Measurements from ENCODE around the gene AKAP14.
A peak's percentile ranks its signal among the peaks of the same experiment; 100 is the strongest.
"Not testable (repeated sequence)": the region's sequence is repeated elsewhere in the genome, so short reads cannot be mapped to it uniquely, and the experiment has no call there.

The AKAP14 gene

DNA sequence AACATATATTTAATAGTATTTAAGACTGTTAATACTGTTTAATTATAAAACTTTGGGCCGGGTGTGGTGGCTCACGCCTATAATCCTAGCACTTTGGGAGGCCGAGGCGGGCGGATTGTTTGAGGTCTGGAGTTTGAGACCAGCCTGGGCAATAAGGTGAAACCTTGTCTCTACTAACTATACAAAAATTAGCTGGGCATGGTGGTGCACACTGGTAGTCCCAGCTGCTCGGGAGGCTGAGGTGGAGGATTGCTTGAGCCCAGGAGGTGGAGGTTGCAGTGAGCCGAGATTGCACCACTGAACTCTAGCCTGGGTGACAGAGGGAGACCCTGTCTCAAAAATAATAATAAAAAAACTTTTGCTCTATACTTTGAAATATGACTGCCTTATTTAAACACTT is 26.7 kb downstream of the AKAP14 start:
- DNase-seq (ENCODE audit: low spot score), result not testable (repeated sequence)

DNA sequence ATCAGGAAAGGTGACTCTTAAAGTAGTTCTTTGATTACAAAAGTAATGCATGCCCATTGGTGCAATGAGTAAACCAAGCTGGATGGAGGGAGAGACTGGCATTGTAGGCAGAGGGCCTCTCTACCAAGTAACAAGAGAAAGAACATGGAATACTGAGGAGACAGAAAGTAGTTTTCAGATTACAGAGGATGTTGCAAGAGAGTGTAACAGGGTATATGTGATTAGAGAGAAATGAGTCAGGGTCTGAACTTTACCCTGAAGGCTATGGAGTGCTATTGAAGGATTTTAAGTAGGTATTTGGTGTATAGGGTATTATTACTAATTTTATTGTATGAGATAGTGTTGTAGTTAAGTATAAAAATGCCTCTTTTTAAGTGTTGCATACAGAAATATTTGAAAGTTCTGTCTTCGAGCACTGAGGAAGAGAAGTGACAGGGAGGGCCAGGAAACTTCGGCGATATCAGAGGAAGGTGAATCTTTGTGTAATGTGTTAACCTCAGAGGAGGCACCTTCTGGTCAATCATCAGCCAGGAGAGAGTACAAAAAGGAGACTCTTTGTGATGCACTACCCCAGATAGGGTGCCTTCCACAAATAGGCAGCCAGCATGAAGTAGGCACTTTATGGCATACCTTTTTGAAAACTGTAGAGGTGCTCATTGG is 39.7 kb downstream of the AKAP14 start:
- no peak for DNase-seq (ENCODE audit: low spot score)

DNA sequence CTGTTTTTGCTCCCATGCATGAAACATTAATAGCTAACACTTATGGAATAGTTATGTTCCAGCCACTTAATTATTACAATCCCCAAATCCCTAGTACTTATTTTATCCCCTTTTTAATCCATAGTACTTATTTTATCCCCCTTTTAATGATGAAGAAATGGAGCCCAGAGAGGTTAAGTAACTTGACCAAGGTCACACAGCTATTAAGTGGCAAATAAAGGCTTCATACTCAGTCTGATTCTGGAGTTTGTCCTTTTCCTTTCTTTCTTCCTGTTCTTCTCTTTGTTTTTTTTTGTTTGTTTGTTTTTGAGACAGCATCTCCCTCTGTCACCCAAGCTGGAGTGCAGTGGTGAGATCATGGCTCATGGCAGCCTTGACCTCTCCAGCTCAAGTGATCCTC is 45.6 kb downstream of the AKAP14 start:
- no peak for DNase-seq (ENCODE audit: low spot score)

DNA sequence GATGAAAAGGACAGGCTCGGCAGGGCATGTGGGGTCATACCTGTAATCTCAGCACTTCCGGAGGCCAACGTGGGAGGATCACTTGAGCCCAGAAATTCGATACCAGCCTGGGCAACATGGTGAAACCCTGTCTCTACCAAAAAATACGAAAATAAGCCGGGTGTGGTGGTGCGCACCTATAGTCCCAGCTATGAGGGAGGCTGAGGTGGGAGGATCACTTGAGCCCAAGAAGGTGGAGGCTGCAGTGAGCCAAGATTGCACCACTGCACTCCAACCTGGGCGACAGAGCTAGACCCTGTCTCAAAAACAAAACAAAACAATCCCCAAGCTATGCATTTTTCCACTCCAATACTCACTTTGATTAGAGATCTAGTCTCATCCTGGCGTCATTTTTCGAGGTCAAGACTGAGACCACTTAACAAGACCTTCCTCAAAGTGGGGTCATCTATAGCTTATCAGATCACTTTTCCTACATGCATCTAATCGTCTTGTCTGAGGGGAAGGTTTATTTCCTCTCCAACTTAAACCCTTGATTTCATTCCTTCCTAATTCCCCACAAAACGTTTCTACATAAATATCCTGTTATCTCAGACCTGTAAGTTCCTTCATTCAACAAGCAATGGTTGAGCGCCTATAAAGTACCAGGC is 46.6 kb downstream of the AKAP14 start:
- no peak for DNase-seq (ENCODE audit: low spot score)

DNA sequence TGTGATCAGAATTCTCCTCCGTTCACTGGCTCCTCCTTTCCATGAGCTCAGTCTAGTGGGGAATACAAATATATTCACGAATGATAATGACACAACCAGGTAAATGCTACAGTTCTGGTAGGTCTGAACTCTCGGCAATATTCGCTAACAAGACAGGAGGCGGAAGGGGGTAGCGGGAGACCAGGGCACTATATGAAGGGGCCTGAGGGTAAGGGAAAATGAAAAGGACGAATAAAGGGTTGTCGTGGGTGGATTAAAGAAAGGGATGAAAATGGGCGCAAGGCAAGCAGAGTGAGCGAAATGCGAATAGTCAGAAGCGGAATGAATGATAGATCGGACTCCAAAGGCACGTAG is 47.1 kb downstream of the AKAP14 start:
- no peak for DNase-seq (ENCODE audit: low spot score)

GRCh38 chrX:119943185-119943988 is 47.7 kb downstream of the AKAP14 start, which contains the start of gene NKAP:
TSS of gene NKAP (minus strand) at chrX:119943751. CDS start at chrX:119943605, 146 bp downstream.
- DNase-seq (ENCODE audit: low spot score), result peak; percentile 87

DNA sequence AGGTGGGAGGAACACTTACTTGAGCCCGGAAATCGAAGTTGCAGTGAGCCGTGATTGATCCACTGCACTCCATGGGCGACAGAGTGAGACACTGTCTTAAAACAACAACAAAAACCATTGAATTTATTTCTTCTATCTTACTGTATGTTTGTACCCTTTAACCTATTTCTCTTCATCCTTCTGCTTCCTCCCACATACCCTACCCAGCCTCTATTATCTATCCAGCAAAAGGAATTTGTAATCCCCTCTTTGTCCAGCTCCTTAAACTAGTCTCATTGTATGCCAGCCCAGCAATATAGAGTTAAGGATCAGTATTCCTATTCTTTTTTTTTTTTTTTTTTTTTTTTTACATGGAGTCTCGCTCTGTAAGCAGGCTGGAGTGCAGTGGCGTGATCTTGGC is 49.8 kb downstream of the AKAP14 start:
- DNase-seq (ENCODE audit: low spot score), result no peak

- no peak for DNase-seq (ENCODE audit: low spot score)
Observed at GRCh38 chrX:119948381-119948780, 52.7 kb downstream of the AKAP14 start.

- DNase-seq (ENCODE audit: low spot score), result no peak
Observed at GRCh38 chrX:119954374-119954773, 58.7 kb downstream of the AKAP14 start.

GRCh38 chrX:119955807-119956570 is 60.3 kb downstream of the AKAP14 start:
- DNase-seq (ENCODE audit: low spot score), result peak; percentile 38

GRCh38 chrX:119960625-119961024 is 64.9 kb downstream of the AKAP14 start:
- no peak for DNase-seq (ENCODE audit: low spot score)

DNA sequence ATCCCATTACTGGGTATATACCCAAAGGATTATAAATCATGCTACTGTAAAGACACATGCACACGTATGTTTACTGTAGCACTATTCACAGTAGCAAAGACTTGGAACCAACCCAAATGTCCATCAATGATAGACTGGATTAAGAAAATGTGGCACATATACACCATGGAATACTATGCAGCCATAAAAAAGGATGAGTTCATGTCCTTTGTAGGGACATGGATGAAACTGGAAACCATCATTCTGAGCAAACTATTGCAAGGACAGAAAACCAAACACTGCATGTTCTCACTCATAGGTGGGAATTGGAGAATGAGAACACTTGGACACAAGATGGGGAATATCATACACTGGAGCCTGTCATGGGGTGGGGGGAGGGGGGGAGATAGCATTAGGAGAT is 71.1 kb downstream of the AKAP14 start:
- DNase-seq (ENCODE audit: low spot score), result not testable (repeated sequence)

Data from CD4-positive, alpha-beta T cell treated with Interleukin-2 at 100 ng/mL for 4 hours (primary cell).